ENCODE data around the gene C11orf98. TPM values are rescaled to one million over a fixed set of nuclear protein-coding genes. Genes with fewer than 3 reads are reported as not detected.
A peak's percentile ranks its signal among the peaks of the same experiment; 100 is the strongest.
"Not testable (repeated sequence)": the region's sequence is repeated elsewhere in the genome, so short reads cannot be mapped to it uniquely, and the experiment has no call there.

The C11orf98 gene
- 96.3 TPM for polyA plus RNA-seq

- Mint-ChIP-seq H3K4me3 (peak within 1 kb of the TSS; percentile 96 to 99 (median 98)), H3K4me1 (peaks cover 21 to 24% (median 22%) of the 10 kb centered on the region in 3 donors)
Measured at GRCh38 chr11:62665075-62665598, at the start of gene C11orf98, which contains the start of gene CSKMT. Gene C11orf98 (minus strand): TSS chr11:62665210. CDS start chr11:62665169, 41 bp downstream. Gene CSKMT (plus strand): TSS chr11:62665312. CDS start chr11:62665880, 568 bp downstream.

GRCh38 chr11:62713343-62713742, 48.3 kb upstream of the C11orf98 start:
- H3K27ac Mint-ChIP-seq = peak overlapping the region in 2 of 3 donors; percentile 46 to 91
- peaks cover 5% of the 10 kb centered on the region for H3K36me3 Mint-ChIP-seq
- H3K9me3 Mint-ChIP-seq = no peaks in the 10 kb centered on the region
- H3K27me3 Mint-ChIP-seq = no peaks in the 10 kb centered on the region
- H3K4me1 Mint-ChIP-seq = peaks cover 17 to 34% (median 27%) of the 10 kb centered on the region in 3 donors
- peak overlapping the region in 2 of 4 donors; percentile 78 to 80 for H3K4me3 Mint-ChIP-seq

More at GRCh38 chr11:62665075-62665598, at the start of gene C11orf98, which contains the start of gene CSKMT:
- H3K36me3 Mint-ChIP-seq = no peaks in the 10 kb centered on the region
- H3K9me3 Mint-ChIP-seq = no peaks in the 10 kb centered on the region
- peak within 1 kb of the TSS; percentile 95 to 98 (median 98) for H3K27ac Mint-ChIP-seq
- H3K27me3 Mint-ChIP-seq = no peaks in the 10 kb centered on the region

GRCh38 chr11:62712861-62713260, 47.9 kb upstream of the C11orf98 start:
- Mint-ChIP-seq H3K27ac (peak overlapping the region; percentile 84 to 91 (median 89)), H3K4me1 (peaks cover 19 to 36% (median 31%) of the 10 kb centered on the region in 3 donors), H3K9me3 (no peaks in the 10 kb centered on the region), H3K36me3 (peaks cover 2% of the 10 kb centered on the region), H3K27me3 (no peaks in the 10 kb centered on the region), H3K4me3 (peak overlapping the region in 2 of 4 donors; percentile 78 to 80)

GRCh38 chr11:62712276-62712812, 47.3 kb upstream of the C11orf98 start:
- no peaks in the 10 kb centered on the region for H3K27me3 Mint-ChIP-seq
- H3K4me3 Mint-ChIP-seq = peak overlapping the region in 2 of 4 donors; percentile 78 to 80
- peaks cover 22 to 37% (median 34%) of the 10 kb centered on the region in 3 donors for H3K4me1 Mint-ChIP-seq
- H3K36me3 Mint-ChIP-seq = peaks cover 2% of the 10 kb centered on the region
- H3K9me3 Mint-ChIP-seq = no peaks in the 10 kb centered on the region
- peak overlapping the region; percentile 84 to 91 (median 89) for H3K27ac Mint-ChIP-seq

GRCh38 chr11:62710001-62710345, 45.0 kb upstream of the C11orf98 start:
- peak overlapping the region; percentile 90 to 99 (median 94) for H3K4me3 Mint-ChIP-seq
- peaks cover 35 to 48% (median 45%) of the 10 kb centered on the region in 3 donors for H3K4me1 Mint-ChIP-seq
- H3K27me3 Mint-ChIP-seq = no peaks in the 10 kb centered on the region
- H3K9me3 Mint-ChIP-seq = no peaks in the 10 kb centered on the region
- H3K36me3 Mint-ChIP-seq = peaks cover 2% of the 10 kb centered on the region
- peak overlapping the region; percentile 96 to 97 (median 96) for H3K27ac Mint-ChIP-seq

GRCh38 chr11:62709247-62710000, 44.4 kb upstream of the C11orf98 start:
- peaks cover 35 to 48% (median 45%) of the 10 kb centered on the region in 3 donors for H3K4me1 Mint-ChIP-seq
- H3K27ac Mint-ChIP-seq = peak overlapping the region; percentile 96 to 97 (median 96)
- no peaks in the 10 kb centered on the region for H3K36me3 Mint-ChIP-seq
- H3K9me3 Mint-ChIP-seq = no peaks in the 10 kb centered on the region
- peak overlapping the region; percentile 90 to 99 (median 94) for H3K4me3 Mint-ChIP-seq
- H3K27me3 Mint-ChIP-seq = no peaks in the 10 kb centered on the region

GRCh38 chr11:62708793-62709192, 43.8 kb upstream of the C11orf98 start:
- no peaks in the 10 kb centered on the region for H3K36me3 Mint-ChIP-seq
- peaks cover 31 to 47% (median 45%) of the 10 kb centered on the region in 3 donors for H3K4me1 Mint-ChIP-seq
- no peaks in the 10 kb centered on the region for H3K9me3 Mint-ChIP-seq
- no peaks in the 10 kb centered on the region for H3K27me3 Mint-ChIP-seq
- H3K27ac Mint-ChIP-seq = peak overlapping the region; percentile 96 to 97 (median 96)
- H3K4me3 Mint-ChIP-seq = peak overlapping the region; percentile 90 to 99 (median 94)

GRCh38 chr11:62708392-62708791, 43.4 kb upstream of the C11orf98 start:
- Mint-ChIP-seq H3K27ac (peak overlapping the region; percentile 96 to 97 (median 96)), H3K4me1 (peaks cover 31 to 44% (median 43%) of the 10 kb centered on the region in 3 donors), H3K4me3 (peak overlapping the region; percentile 90 to 99 (median 94)), H3K27me3 (no peaks in the 10 kb centered on the region), H3K36me3 (no peaks in the 10 kb centered on the region), H3K9me3 (no peaks in the 10 kb centered on the region)

GRCh38 chr11:62707277-62707861, 42.4 kb upstream of the C11orf98 start, which contains the start of the genes BSCL2 and GNG3:
Gene BSCL2 (minus strand): TSS chr11:62707424. CDS start chr11:62707195, 229 bp downstream.
Gene GNG3 (plus strand): TSS chr11:62707676. CDS start chr11:62708296, 620 bp downstream.
- Mint-ChIP-seq H3K27ac (peak within 1 kb of the TSS; percentile 96 to 97 (median 96)), H3K36me3 (peaks cover 3% of the 10 kb centered on the region), H3K27me3 (no peaks in the 10 kb centered on the region), H3K9me3 (no peaks in the 10 kb centered on the region), H3K4me1 (peaks cover 28 to 37% (median 32%) of the 10 kb centered on the region in 3 donors), H3K4me3 (peak within 1 kb of the TSS; percentile 90 to 99 (median 94))

GRCh38 chr11:62706850-62707247, 41.8 kb upstream of the C11orf98 start:
- no peaks in the 10 kb centered on the region for H3K27me3 Mint-ChIP-seq
- H3K27ac Mint-ChIP-seq = peak overlapping the region in 2 of 3 donors; percentile 96
- peaks cover 3% of the 10 kb centered on the region for H3K36me3 Mint-ChIP-seq
- peak overlapping the region; percentile 90 to 99 (median 94) for H3K4me3 Mint-ChIP-seq
- H3K9me3 Mint-ChIP-seq = no peaks in the 10 kb centered on the region
- peaks cover 28 to 34% (median 29%) of the 10 kb centered on the region in 3 donors for H3K4me1 Mint-ChIP-seq

- no peaks in the 10 kb centered on the region for H3K27me3 Mint-ChIP-seq
Measured at GRCh38 chr11:62705880-62706849, 41.2 kb upstream of the C11orf98 start.

GRCh38 chr11:62705413-62705812, 40.4 kb upstream of the C11orf98 start:
- H3K27ac Mint-ChIP-seq = peak overlapping the region; percentile 94 to 96 (median 96)
- H3K4me3 Mint-ChIP-seq = peak overlapping the region; percentile 90 to 99 (median 96)
- H3K4me1 Mint-ChIP-seq = peaks cover 28 to 34% (median 29%) of the 10 kb centered on the region in 3 donors
- peaks cover 3% of the 10 kb centered on the region for H3K36me3 Mint-ChIP-seq
- no peaks in the 10 kb centered on the region for H3K9me3 Mint-ChIP-seq
- H3K27me3 Mint-ChIP-seq = no peaks in the 10 kb centered on the region

More at GRCh38 chr11:62705880-62706849, 41.2 kb upstream of the C11orf98 start:
- Mint-ChIP-seq H3K36me3 (peaks cover 3% of the 10 kb centered on the region), H3K4me1 (peaks cover 28 to 34% (median 29%) of the 10 kb centered on the region in 3 donors), H3K4me3 (peak overlapping the region; percentile 90 to 99 (median 96)), H3K27ac (peak overlapping the region; percentile 94 to 96 (median 96)), H3K9me3 (no peaks in the 10 kb centered on the region)

- Mint-ChIP-seq H3K27ac (peak overlapping the region in 1 of 3 donors; percentile 39), H3K4me3 (peak overlapping the region in 1 of 4 donors; percentile 26), H3K4me1 (peaks cover 16 to 26% (median 26%) of the 10 kb centered on the region in 3 donors)
- H3K36me3 Mint-ChIP-seq, H3K9me3 Mint-ChIP-seq, H3K27me3 Mint-ChIP-seq: not testable (repeated sequence)
Measured at GRCh38 chr11:62703921-62704320, 38.9 kb upstream of the C11orf98 start.
